ENCODE measurements around the gene NAA10. TPM values are rescaled to one million over a fixed set of nuclear protein-coding genes. Genes with fewer than 3 reads are reported as not detected.

NAA10 gene
- total and polyA plus RNA-seq, 10 donors, result 56.4 to 174 (median 87.8) TPM

GRCh38 chrX:153944140-153944799 lies 9.4 kb upstream of the NAA10 start, which contains the start of gene RENBP:
Gene RENBP (minus strand): TSS chrX:153944643. CDS start chrX:153944610, 33 bp downstream.
- TF ChIP-seq POLR2AphosphoS5 (IDR thresholded peaks at IDR 0.05) (peak in 2 of 3 donors; percentile 62 to 68), POLR2A (IDR thresholded peaks at IDR 0.05) (no peak), CTCF (IDR thresholded peaks at IDR 0.05 in 8 of 11, conservative IDR thresholded peaks at IDR 0.05 in 3 of 11) (no peak)
- peak; percentile 92 for DNase-seq
- H3K4me1 ChIP-seq, result peaks cover 4 to 82% (median 53%) of the 10 kb centered on the region in 6 donors
- H3K27ac ChIP-seq, result peak within 1 kb of the TSS; percentile 14 to 89 (median 78)
- H3K36me3 ChIP-seq, result peaks cover 0 to 39% (median under 1%) of the 10 kb centered on the region in 6 donors
- H3K4me3 ChIP-seq, result peak within 1 kb of the TSS; percentile 20 to 74 (median 48)
- no peaks in the 10 kb centered on the region for H3K27me3 ChIP-seq (replicated peaks in 1 of 7)
- WGBS, 5 donors, result 2 to 37% (median 16%) methylated on average over 7 to 31 of the region's 31 CpGs
- intact Hi-C loops (cut with DNase I; ENCODE audit: low total_unique reads), result no loop called here
- no peaks in the 10 kb centered on the region for H3K9me3 ChIP-seq

GRCh38 chrX:153941336-153942252 lies 6.8 kb upstream of the NAA10 start:
- intact Hi-C loops (cut with DNase I; ENCODE audit: low total_unique reads), result no loop called here
- H3K4me3 ChIP-seq, result peak overlapping the region in 4 of 8 donors; percentile 21 to 74 (median 58)

GRCh38 chrX:153939573-153939972 lies 4.7 kb upstream of the NAA10 start:
- peaks cover 0 to 43% (median 0%) of the 10 kb centered on the region in 6 donors for H3K36me3 ChIP-seq
- no peaks in the 10 kb centered on the region for H3K9me3 ChIP-seq
- peak overlapping the region in 1 of 8 donors; percentile 74 for H3K4me3 ChIP-seq
- TF ChIP-seq CTCF (IDR thresholded peaks at IDR 0.05 in 8 of 11, conservative IDR thresholded peaks at IDR 0.05 in 3 of 11), result no peak
- no peak for TF ChIP-seq POLR2AphosphoS5 (IDR thresholded peaks at IDR 0.05)
- TF ChIP-seq POLR2A (IDR thresholded peaks at IDR 0.05), result no peak
- H3K27me3 ChIP-seq (replicated peaks in 1 of 7), result no peaks in the 10 kb centered on the region
- peaks cover 0 to 56% (median 31%) of the 10 kb centered on the region in 6 donors for H3K4me1 ChIP-seq
- 63 to 85% (median 69%) methylated on average over 6 to 7 of the region's 7 CpGs for WGBS, 5 donors
- no peak for DNase-seq
- H3K27ac ChIP-seq, result peak overlapping the region in 3 of 8 donors; percentile 82 to 89 (median 83)
- intact Hi-C loops (cut with DNase I; ENCODE audit: low total_unique reads), result no loop called here

More at GRCh38 chrX:153941336-153942252, 6.8 kb upstream of the NAA10 start:
- Histone ChIP-seq H3K9me3 (no peaks in the 10 kb centered on the region), H3K36me3 (peaks cover 0 to 43% (median 0%) of the 10 kb centered on the region in 6 donors), H3K4me1 (peaks cover 4 to 56% (median 30%) of the 10 kb centered on the region in 6 donors), H3K27ac (peak overlapping the region; percentile 13 to 89 (median 72)), H3K27me3 (replicated peaks in 1 of 7) (no peaks in the 10 kb centered on the region)
- DNase-seq, result no peak
- 16 to 22% (median 20%) methylated on average over 11 to 23 of the region's 23 CpGs for WGBS, 5 donors
- TF ChIP-seq POLR2AphosphoS5 (IDR thresholded peaks at IDR 0.05) (peak in 2 of 3 donors; percentile 68 to 70), POLR2A (IDR thresholded peaks at IDR 0.05) (no peak)

GRCh38 chrX:153938226-153938786 lies 3.5 kb upstream of the NAA10 start:
- no peak for DNase-seq
- Histone ChIP-seq H3K9me3 (no peaks in the 10 kb centered on the region), H3K27ac (no peak overlapping the region), H3K36me3 (peaks cover 0 to 42% (median under 1%) of the 10 kb centered on the region in 6 donors), H3K4me3 (no peak overlapping the region), H3K4me1 (peaks cover 5 to 56% (median 38%) of the 10 kb centered on the region in 6 donors), H3K27me3 (replicated peaks in 1 of 7) (peaks cover 0 to 9% (median 0%) of the 10 kb centered on the region in 7 donors)
- intact Hi-C loops (cut with DNase I; ENCODE audit: low total_unique reads), result no loop called here
- WGBS, 5 donors, result 72 to 84% (median 75%) methylated on average over 10 of the region's 10 CpGs
- TF ChIP-seq POLR2A (IDR thresholded peaks at IDR 0.05), result no peak
- TF ChIP-seq CTCF (IDR thresholded peaks at IDR 0.05 in 8 of 11, conservative IDR thresholded peaks at IDR 0.05 in 3 of 11), result no peak
- no peak for TF ChIP-seq POLR2AphosphoS5 (IDR thresholded peaks at IDR 0.05)

Data from spleen (tissue), 11 donors.